Adrenal gland (tissue), 12 donors: Measurements from ENCODE around the gene TOM1L1. TPM values are rescaled to one million over a fixed set of nuclear protein-coding genes. Genes with fewer than 3 reads are reported as not detected.

Experiments
- DNase-seq, 7 donors: peaks; one replicate each; pipeline ENCODE4 v3.0.0-alpha.2; 2019 to 2020
- H3K27ac ChIP-seq, 5 donors: fragments of 200-600 bp; sonication (generic) in 4 of 5; 1 replicate in 3 of 5; 2 replicates in 2 of 5; pipeline versions ENCODE4 v1.5.1 to v1.8.0; 2016 to 2020; ENCODE audit warnings: mild to moderate bottlenecking in 1 of 5
- H3K27me3 ChIP-seq: fragments of 200-600 bp; 2 replicates; pipeline ENCODE4 v1.8.0; 2021
- H3K36me3 ChIP-seq, 2 donors: fragments of 200-600 bp; replicated peaks in 1 of 2; 1 replicate in 1 of 2; 2 replicates in 1 of 2; pipeline versions ENCODE4 v1.5.1 to v1.8.0; 2018 to 2022
- H3K4me1 ChIP-seq, 2 donors: fragments of 200-600 bp; replicated peaks in 1 of 2; 1 replicate in 1 of 2; 2 replicates in 1 of 2; pipeline versions ENCODE4 v1.5.1 to v1.8.0; 2018 to 2021
- H3K4me3 ChIP-seq, 4 donors: fragments of 200-600 bp; sonication (generic) in 3 of 4; one replicate each; pipeline ENCODE4 v1.5.1; 2016 to 2018
- H3K9me3 ChIP-seq, 3 donors: fragments of 200-600 bp; sonication (generic) in 1 of 3; replicated peaks in 1 of 3; 1 replicate in 2 of 3; 2 replicates in 1 of 3; pipeline versions ENCODE4 v1.5.1 to v1.8.0; 2016 to 2021
- CTCF ChIP-seq, 6 experiments: fragments of 450-650 bp in 4 of 6; fragments of 200-600 bp in 2 of 6; sonication (generic) in 1 of 6; IDR thresholded peaks; 1 replicate in 5 of 6; 2 replicates in 1 of 6; pipeline versions ENCODE4 v1.5.1 to v1.8.0; 2016 to 2021; ENCODE audit warnings: antibody characterized with exemption in 6 of 6, mild to moderate bottlenecking in 2 of 6, moderate library complexity in 1 of 6
- POLR2A ChIP-seq, 2 donors: fragments of 450-650 bp; IDR thresholded peaks; one replicate each; pipeline ENCODE4 v1.6.1; 2017; ENCODE audit warnings: antibody characterized with exemption in 2 of 2, mild to moderate bottlenecking in 2 of 2, moderate library complexity in 1 of 2
- WGBS, 4 donors: extraction: QIAGEN DNeasy Blood & Tissue Kit in 2 of 4; methylation state at CpG; one replicate each; pipeline versions ENCODE4 v1.1.5 to v1.1.7; 2013 to 2017; 5-methylcytosine and 5-hydroxymethylcytosine counted together
- intact Hi-C, 2 donors: fragments of 100-400 bp; cut with DNase I; formaldehyde crosslinking; loops; one replicate each; pipeline versions ENCODE4 v1.14.1 to v1.15.0; 2022 to 2023
- polyA plus RNA-seq, 3 donors: library from polyadenylated mRNA; stranded (reverse); fragments of 200-250 nt in 2 of 3; fragments of 350-450 nt in 1 of 3; fragmentation: Illumina TruSeq in 1 of 3; extraction: RNeasy Lipid Tissue Mini Kit (QIAGEN cat#74804) in 1 of 3; gene quantifications; one replicate each; pipeline ENCODE4 v1.2.3, GENCODE V29; 2013 to 2014
- total RNA-seq, 9 donors: library from RNA; depleted of rRNA in 4 of 9; stranded (reverse); fragments of >200 nt in 4 of 9; fragments of 120-200 nt in 1 of 9; fragmentation: NEBNext Ultra II Directional in 1 of 9; extraction: Animal tissue kit (Norgen Biotek cat#: 25700) in 1 of 9; gene quantifications; one replicate each; pipeline versions ENCODE4 v1.1.0 to v1.2.4, GENCODE V29; 2013 to 2023
- donor health status: healthy with polysubstance abuse.
- donor health status: Bipolar disorder and iron deficiency.
- donor health status: DM: yes; HTN: yes; CAD: no.
- donor health status: DM: no; HTN: no; CAD: no.
- donor health status: DM: no; HTN: no; CAD: no.
- donor health status: DM: yes; HTN: yes; CAD: no.

Gene TOM1L1
- total and polyA plus RNA-seq, 12 donors: 8.1 to 44.0 (median 31.9) TPM

GRCh38 chr17:54933921-54934320 is 33.3 kb downstream of the TOM1L1 start:
- H3K36me3 ChIP-seq: peaks cover 0 to 12% of the 10 kb centered on the region in 2 donors

GRCh38 chr17:54935471-54935870 is 34.8 kb downstream of the TOM1L1 start:
- no peak for DNase-seq
- TF ChIP-seq POLR2A (IDR thresholded peaks at IDR 0.05) (no peak), CTCF (IDR thresholded peaks at IDR 0.05) (no peak)
- Histone ChIP-seq H3K4me1 (no peaks in the 10 kb centered on the region), H3K9me3 (no peaks in the 10 kb centered on the region), H3K27me3 (no peaks in the 10 kb centered on the region), H3K27ac (no peak overlapping the region), H3K36me3 (peaks cover 0 to 15% of the 10 kb centered on the region in 2 donors), H3K4me3 (no peak overlapping the region)
- intact Hi-C loops: no loop called here
- 95 to 99% (median 97%) methylated on average over 5 of the region's 5 CpGs for WGBS, 4 donors

More at GRCh38 chr17:54933921-54934320, 33.3 kb downstream of the TOM1L1 start:
- Histone ChIP-seq H3K4me3 (no peak overlapping the region), H3K9me3 (no peaks in the 10 kb centered on the region), H3K27ac (no peak overlapping the region), H3K27me3 (no peaks in the 10 kb centered on the region), H3K4me1 (no peaks in the 10 kb centered on the region)
- 85 to 90% (median 90%) methylated on average over 3 of the region's 3 CpGs for WGBS, 4 donors
- TF ChIP-seq POLR2A (IDR thresholded peaks at IDR 0.05): no peak
- TF ChIP-seq CTCF (IDR thresholded peaks at IDR 0.05): no peak
- no peak for DNase-seq
- intact Hi-C loops: no loop called here

GRCh38 chr17:54937018-54937417 is 36.4 kb downstream of the TOM1L1 start:
- peaks cover 0 to 12% of the 10 kb centered on the region in 2 donors for H3K36me3 ChIP-seq
- intact Hi-C loops: no loop called here
- no peak for DNase-seq
- WGBS, 4 donors: 79 to 89% (median 83%) methylated on average over 5 of the region's 5 CpGs
- H3K4me3 ChIP-seq: no peak overlapping the region
- no peaks in the 10 kb centered on the region for H3K4me1 ChIP-seq
- no peak overlapping the region for H3K27ac ChIP-seq
- H3K27me3 ChIP-seq: no peaks in the 10 kb centered on the region
- no peak for TF ChIP-seq CTCF (IDR thresholded peaks at IDR 0.05)
- no peak for TF ChIP-seq POLR2A (IDR thresholded peaks at IDR 0.05)
- H3K9me3 ChIP-seq: no peaks in the 10 kb centered on the region

GRCh38 chr17:54937426-54937825 is 36.8 kb downstream of the TOM1L1 start:
- intact Hi-C loops: no loop called here
- TF ChIP-seq CTCF (IDR thresholded peaks at IDR 0.05): no peak
- no peak for TF ChIP-seq POLR2A (IDR thresholded peaks at IDR 0.05)
- no peak for DNase-seq
- Histone ChIP-seq H3K9me3 (no peaks in the 10 kb centered on the region), H3K4me1 (no peaks in the 10 kb centered on the region), H3K27me3 (no peaks in the 10 kb centered on the region), H3K36me3 (peaks cover 0 to 12% of the 10 kb centered on the region in 2 donors), H3K4me3 (no peak overlapping the region), H3K27ac (no peak overlapping the region)
- WGBS, 4 donors: 94 to 100% (median 97%) methylated on average over 1 of the region's 1 CpG
